ENCODE measurements around the gene VCAM1.
A peak's percentile ranks its signal among the peaks of the same experiment; 100 is the strongest.

The VCAM1 gene

GRCh38 chr1:100782473-100783039 is 63.0 kb downstream of the VCAM1 start:
- peak; percentile 24 to 38 for DNase-seq

GRCh38 chr1:100785470-100786052 is 66.0 kb downstream of the VCAM1 start:
- DNase-seq, result no peak

- DNase-seq, result no peak
These were observed 67.3 kb downstream of the VCAM1 start for GRCh38 chr1:100786870-100787269.

All from inflammatory macrophage treated with lipopolysaccharide for 1 hour (primary cell).